Effector memory CD8-positive, alpha-beta T cell (primary cell): ENCODE data around the gene MUL1.
"Not testable (repeated sequence)": the region's sequence is repeated elsewhere in the genome, so short reads cannot be mapped to it uniquely, and the experiment has no call there.

Source experiments
- ATAC-seq: fragments of 150-1000 bp; cut with Tn5 transposase; replicated peaks from 2 replicates; pipeline ENCODE4 v1.10.0; 2021; ENCODE audit warnings: mild to moderate bottlenecking, moderate library complexity
- DNase-seq, 3 experiments: peaks; one replicate each; pipeline ENCODE4 v3.0.0; 2021
- H3K27ac Mint-ChIP-seq, 2 donors: one replicate each; pipeline ENCODE4 v1.8.0; 2022; ENCODE audit warnings: mild to moderate bottlenecking in 2 of 2, mixed read lengths in 2 of 2, moderate library complexity in 2 of 2
- H3K27me3 Mint-ChIP-seq, 2 donors: one replicate each; pipeline ENCODE4 v1.8.0; 2022; ENCODE audit warnings: mixed read lengths in 2 of 2
- H3K36me3 Mint-ChIP-seq: one replicate; pipeline ENCODE4 v1.8.0; 2022; ENCODE audit warnings: mild to moderate bottlenecking, moderate library complexity, mixed read lengths; ENCODE audit not compliant: insufficient read depth
- H3K4me1 Mint-ChIP-seq, 2 donors: one replicate each; pipeline ENCODE4 v1.8.0; 2022; ENCODE audit warnings: low read depth in 2 of 2, mixed read lengths in 2 of 2
- H3K4me3 Mint-ChIP-seq, 2 donors: one replicate each; pipeline ENCODE4 v1.8.0; 2022; ENCODE audit warnings: mild to moderate bottlenecking in 2 of 2, mixed read lengths in 2 of 2, moderate library complexity in 2 of 2
- H3K9me3 Mint-ChIP-seq, 2 donors: one replicate each; pipeline ENCODE4 v1.8.0; 2022; ENCODE audit warnings: mixed read lengths in 2 of 2

The MUL1 gene

GRCh38 chr1:20533635-20534034 is 25.7 kb upstream of the MUL1 start:
- Mint-ChIP-seq H3K9me3 (no peaks in the 10 kb centered on the region), H3K27ac (no peak overlapping the region), H3K4me3 (no peak overlapping the region), H3K27me3 (peaks cover 69 to 80% of the 10 kb centered on the region in 2 donors), H3K4me1 (no peaks in the 10 kb centered on the region), H3K36me3 (no peaks in the 10 kb centered on the region)
- no peak for DNase-seq
- ATAC-seq, result no peak

GRCh38 chr1:20530901-20531300 is 22.9 kb upstream of the MUL1 start:
- Mint-ChIP-seq H3K4me3 (no peak overlapping the region), H3K27me3 (peaks cover 81 to 88% of the 10 kb centered on the region in 2 donors), H3K27ac (no peak overlapping the region), H3K9me3 (no peaks in the 10 kb centered on the region), H3K4me1 (no peaks in the 10 kb centered on the region), H3K36me3 (no peaks in the 10 kb centered on the region)
- ATAC-seq, result no peak
- no peak for DNase-seq

- Mint-ChIP-seq H3K4me3 (no peak overlapping the region), H3K4me1 (no peaks in the 10 kb centered on the region), H3K27ac (no peak overlapping the region), H3K27me3 (peaks cover 75 to 84% of the 10 kb centered on the region in 2 donors), H3K36me3 (no peaks in the 10 kb centered on the region), H3K9me3 (no peaks in the 10 kb centered on the region)
- DNase-seq (no peak), ATAC-seq (no peak)
These were observed 22.4 kb upstream of the MUL1 start for GRCh38 chr1:20530306-20530705.

- H3K27ac Mint-ChIP-seq, result no peak overlapping the region
- no peaks in the 10 kb centered on the region for H3K9me3 Mint-ChIP-seq
- H3K36me3 Mint-ChIP-seq, result no peaks in the 10 kb centered on the region
- no peak overlapping the region for H3K4me3 Mint-ChIP-seq
- ATAC-seq, result no peak
- no peaks in the 10 kb centered on the region for H3K4me1 Mint-ChIP-seq
- peaks cover 66 to 82% of the 10 kb centered on the region in 2 donors for H3K27me3 Mint-ChIP-seq
- DNase-seq, result no peak
These were observed 20.3 kb upstream of the MUL1 start for GRCh38 chr1:20528221-20528620.

GRCh38 chr1:20526267-20526666 is 18.3 kb upstream of the MUL1 start:
- DNase-seq (no peak), ATAC-seq (no peak)
- peaks cover 54 to 78% of the 10 kb centered on the region in 2 donors for H3K27me3 Mint-ChIP-seq
- H3K36me3 Mint-ChIP-seq, result no peaks in the 10 kb centered on the region
- no peaks in the 10 kb centered on the region for H3K9me3 Mint-ChIP-seq
- no peak overlapping the region for H3K4me3 Mint-ChIP-seq
- no peak overlapping the region for H3K27ac Mint-ChIP-seq
- peaks cover 0 to 4% of the 10 kb centered on the region in 2 donors for H3K4me1 Mint-ChIP-seq

GRCh38 chr1:20521960-20522861 is 14.3 kb upstream of the MUL1 start:
- ATAC-seq (peak; percentile 48), DNase-seq (peak; percentile 62 to 74 (median 66))
- peaks cover 0 to 4% of the 10 kb centered on the region in 2 donors for H3K4me1 Mint-ChIP-seq
- no peaks in the 10 kb centered on the region for H3K9me3 Mint-ChIP-seq
- no peak overlapping the region for H3K4me3 Mint-ChIP-seq
- H3K27ac Mint-ChIP-seq, result no peak overlapping the region
- no peaks in the 10 kb centered on the region for H3K36me3 Mint-ChIP-seq
- peaks cover 23 to 55% of the 10 kb centered on the region in 2 donors for H3K27me3 Mint-ChIP-seq

- ATAC-seq, H3K27ac Mint-ChIP-seq: not testable (repeated sequence)
- peaks cover 18 to 44% of the 10 kb centered on the region in 2 donors for H3K27me3 Mint-ChIP-seq
These were observed 11.8 kb upstream of the MUL1 start for GRCh38 chr1:20519609-20520262.

GRCh38 chr1:20511518-20512428 is 3.8 kb upstream of the MUL1 start:
- Mint-ChIP-seq H3K4me1 (peaks cover 6 to 9% of the 10 kb centered on the region in 2 donors), H3K4me3 (no peak overlapping the region), H3K9me3 (no peaks in the 10 kb centered on the region), H3K36me3 (peaks cover 8% of the 10 kb centered on the region), H3K27me3 (peaks cover 6 to 21% of the 10 kb centered on the region in 2 donors), H3K27ac (no peak overlapping the region)
- ATAC-seq (no peak), DNase-seq (no peak)

More at GRCh38 chr1:20519609-20520262, 11.8 kb upstream of the MUL1 start:
- not testable (repeated sequence) for DNase-seq, H3K9me3 Mint-ChIP-seq, H3K4me3 Mint-ChIP-seq, H3K4me1 Mint-ChIP-seq, H3K36me3 Mint-ChIP-seq

GRCh38 chr1:20508411-20508771 is 440 bp upstream of the MUL1 start:
- peaks cover 19% of the 10 kb centered on the region for H3K36me3 Mint-ChIP-seq
- peak overlapping the region; percentile 95 to 97 for H3K27ac Mint-ChIP-seq
- peak overlapping the region; percentile 83 to 86 for H3K4me3 Mint-ChIP-seq
- no peaks in the 10 kb centered on the region for H3K9me3 Mint-ChIP-seq
- DNase-seq (no peak), ATAC-seq (no peak)
- H3K4me1 Mint-ChIP-seq, result peaks cover 16 to 28% of the 10 kb centered on the region in 2 donors
- peaks cover 0 to 10% of the 10 kb centered on the region in 2 donors for H3K27me3 Mint-ChIP-seq

- no peaks in the 10 kb centered on the region for H3K9me3 Mint-ChIP-seq
These were observed 745 bp downstream of the MUL1 start for GRCh38 chr1:20507248-20507563.

GRCh38 chr1:20505488-20505887 is 2.5 kb downstream of the MUL1 start:
- ATAC-seq (no peak), DNase-seq (no peak)
- no peaks in the 10 kb centered on the region for H3K9me3 Mint-ChIP-seq
- peak overlapping the region; percentile 19 to 31 for H3K4me3 Mint-ChIP-seq
- peak overlapping the region; percentile 65 to 84 for H3K27ac Mint-ChIP-seq
- peaks cover 16 to 28% of the 10 kb centered on the region in 2 donors for H3K4me1 Mint-ChIP-seq
- no peaks in the 10 kb centered on the region for H3K27me3 Mint-ChIP-seq
- H3K36me3 Mint-ChIP-seq, result peaks cover 31% of the 10 kb centered on the region

More at GRCh38 chr1:20507248-20507563, 745 bp downstream of the MUL1 start:
- Mint-ChIP-seq H3K36me3 (peaks cover 22% of the 10 kb centered on the region), H3K27ac (peak overlapping the region; percentile 95 to 97), H3K4me3 (peak overlapping the region; percentile 83 to 86), H3K4me1 (peaks cover 16 to 28% of the 10 kb centered on the region in 2 donors), H3K27me3 (no peaks in the 10 kb centered on the region)
- DNase-seq (no peak), ATAC-seq (peak; percentile 41)

GRCh38 chr1:20500716-20501115 is 7.2 kb downstream of the MUL1 start:
- ATAC-seq (no peak), DNase-seq (no peak)
- H3K27ac Mint-ChIP-seq, result no peak overlapping the region
- no peaks in the 10 kb centered on the region for H3K9me3 Mint-ChIP-seq
- H3K4me1 Mint-ChIP-seq, result peaks cover 5 to 16% of the 10 kb centered on the region in 2 donors
- no peak overlapping the region for H3K4me3 Mint-ChIP-seq
- H3K27me3 Mint-ChIP-seq, result no peaks in the 10 kb centered on the region
- H3K36me3 Mint-ChIP-seq, result peaks cover 26% of the 10 kb centered on the region

- Mint-ChIP-seq H3K9me3 (no peaks in the 10 kb centered on the region), H3K36me3 (peaks cover 26% of the 10 kb centered on the region), H3K4me1 (peaks cover 5 to 7% of the 10 kb centered on the region in 2 donors), H3K27ac (peak overlapping the region in 1 of 2 donors; percentile 28), H3K27me3 (no peaks in the 10 kb centered on the region), H3K4me3 (no peak overlapping the region)
- ATAC-seq (no peak), DNase-seq (no peak)
These were observed 8.2 kb downstream of the MUL1 start for GRCh38 chr1:20499718-20500117.
